IMR-90 (cell line): ENCODE measurements around the gene RABGEF1. TPM values are rescaled to one million over a fixed set of nuclear protein-coding genes. Genes with fewer than 3 reads are reported as not detected.

Experiments
- ATAC-seq: fragments of 200-7000 bp; cut with Tn5 transposase; 2 replicates; pipeline ENCODE4 v1.9.1; 2020; ENCODE audit warnings: low read depth, mild to moderate bottlenecking, moderate library complexity
- BruUV-seq: library from RNA; stranded (reverse); fragments of 400-500 nt; replicated peaks from 2 replicates; lab custom pipeline; 2021; lab: Mats Ljungman, UMichigan
- CTCF ChIA-PET: fragments of 300-600 bp; formaldehyde crosslinking; extraction: SDS; loops from one replicate; lab custom pipeline; 2021; ENCODE audit warnings: antibody characterized with exemption; lab: Yijun Ruan, JAX
- POLR2A ChIA-PET: fragments of 300-600 bp; sonication (Branson Sonifier 250); formaldehyde crosslinking; loops from one replicate; lab custom pipeline; 2022; ENCODE audit warnings: antibody characterized with exemption; ENCODE audit not compliant: unreplicated experiment; lab: Charles Lee
- DNase-seq: peaks from one replicate; pipeline ENCODE4 v3.0.0; 2013
- H2AFZ ChIP-seq: replicated peaks from 2 replicates; pipeline ENCODE3; 2013; ENCODE audit warnings: low read length, mild to moderate bottlenecking; ENCODE audit not compliant: poor library complexity
- H2AK5ac ChIP-seq: 2 replicates; pipeline ENCODE4 v1.6.1; 2013; ENCODE audit warnings: low read depth, low read length, inconsistent platforms
- H2AK9ac ChIP-seq: replicated peaks from 2 replicates; pipeline ENCODE3; 2013; ENCODE audit warnings: mild to moderate bottlenecking, low read depth, low read length, moderate library complexity; ENCODE audit not compliant: poor library complexity
- H2BK120ac ChIP-seq: 2 replicates; pipeline ENCODE4 v1.6.1; 2013; ENCODE audit warnings: low read depth, low read length, inconsistent platforms
- H2BK15ac ChIP-seq: 3 replicates; pipeline ENCODE4 v1.6.1; 2013; ENCODE audit warnings: low read depth, low read length, inconsistent platforms
- H2BK20ac ChIP-seq: 2 replicates; pipeline ENCODE4 v1.6.1; 2013; ENCODE audit warnings: low read depth, mild to moderate bottlenecking, inconsistent platforms, low read length, moderate library complexity
- H2BK5ac ChIP-seq: 2 replicates; pipeline ENCODE4 v1.6.1; 2013; ENCODE audit warnings: mild to moderate bottlenecking, low read depth, low read length, inconsistent platforms; ENCODE audit not compliant: poor library complexity, severe bottlenecking
- H3K14ac ChIP-seq: replicated peaks from 2 replicates; pipeline ENCODE4 v1.6.1; 2013; ENCODE audit warnings: low read depth, low read length, inconsistent platforms
- H3K18ac ChIP-seq: 2 replicates; pipeline ENCODE4 v1.6.1; 2013; ENCODE audit warnings: low read depth, low read length, control low read depth
- H3K23ac ChIP-seq: 2 replicates; pipeline ENCODE4 v1.6.1; 2013; ENCODE audit warnings: low read depth, low read length, inconsistent platforms
- H3K27ac ChIP-seq: 2 replicates; pipeline ENCODE4 v1.5.1; 2013; ENCODE audit warnings: mild to moderate bottlenecking, control low read depth, low read length; ENCODE audit not compliant: insufficient read depth
- H3K27me3 ChIP-seq: 2 replicates; pipeline ENCODE4 v1.6.1; 2013; ENCODE audit warnings: low read length; ENCODE audit not compliant: control insufficient read depth, insufficient read depth
- H3K36me3 ChIP-seq: 2 replicates; pipeline ENCODE4 v1.6.1; 2013; ENCODE audit warnings: low read length, mixed read lengths; ENCODE audit not compliant: control insufficient read depth, insufficient read depth
- H3K4ac ChIP-seq: 2 replicates; pipeline ENCODE4 v1.6.1; 2013; ENCODE audit warnings: low read depth, low read length, inconsistent platforms
- H3K4me1 ChIP-seq: 2 replicates; pipeline ENCODE4 v1.6.1; 2013; ENCODE audit warnings: low read length, mixed read lengths; ENCODE audit not compliant: control insufficient read depth, insufficient read depth
- H3K4me2 ChIP-seq: 2 replicates; pipeline ENCODE4 v1.6.1; 2013; ENCODE audit warnings: low read depth, mild to moderate bottlenecking, control low read depth, low read length, moderate library complexity
- H3K4me3 ChIP-seq: 2 replicates; pipeline ENCODE4 v1.5.1; 2013; ENCODE audit warnings: low read depth, mild to moderate bottlenecking, control low read depth, low read length, moderate library complexity; ENCODE audit not compliant: insufficient read depth
- H3K56ac ChIP-seq: 2 replicates; pipeline ENCODE4 v1.6.1; 2013; ENCODE audit warnings: low read length, inconsistent platforms; ENCODE audit not compliant: insufficient read depth; ENCODE audit errors: extremely low read depth
- H3K79me1 ChIP-seq, 2 experiments: 2 replicates each; pipeline ENCODE4 v1.6.1; 2013; ENCODE audit warnings: low read length in 2 of 2, inconsistent platforms in 1 of 2, low read depth in 1 of 2
- H3K9ac ChIP-seq: 2 replicates; pipeline ENCODE4 v1.6.1; 2013; ENCODE audit warnings: low read depth, low read length, control low read depth
- H3K9me1 ChIP-seq: 2 replicates; pipeline ENCODE4 v1.6.1; 2013; ENCODE audit warnings: low read length, inconsistent platforms; ENCODE audit not compliant: insufficient read depth
- H3K9me3 ChIP-seq: 2 replicates; pipeline ENCODE4 v1.6.1; 2013; ENCODE audit warnings: low read length; ENCODE audit not compliant: control insufficient read depth, insufficient read depth
- H4K20me1 ChIP-seq: 2 replicates; pipeline ENCODE4 v1.6.1; 2013; ENCODE audit warnings: low read length, inconsistent platforms; ENCODE audit not compliant: insufficient read depth
- H4K5ac ChIP-seq: 2 replicates; pipeline ENCODE4 v1.6.1; 2013; ENCODE audit warnings: mild to moderate bottlenecking, low read depth, low read length, control low read depth
- H4K8ac ChIP-seq, 2 experiments: 2 replicates each; pipeline ENCODE4 v1.6.1; 2013; ENCODE audit warnings: low read depth in 2 of 2, low read length in 2 of 2, control low read depth in 1 of 2, inconsistent platforms in 1 of 2
- H4K91ac ChIP-seq: 2 replicates; pipeline ENCODE4 v1.6.1; 2013; ENCODE audit warnings: low read depth, low read length, inconsistent platforms; ENCODE audit not compliant: insufficient read depth
- BHLHE40 ChIP-seq: fragments of 150-350 bp; IDR thresholded peaks from 2 replicates; pipeline ENCODE4 v1.6.1; 2016; ENCODE audit warnings: mild to moderate bottlenecking, low read depth, low read length
- CEBPB ChIP-seq: IDR thresholded peaks from 2 replicates; pipeline ENCODE4 v1.6.1; 2012; ENCODE audit warnings: low read depth, low read length, improper control_type of control experiment
- CHD1 ChIP-seq: IDR thresholded peaks from 2 replicates; pipeline ENCODE4 v1.6.1; 2012; ENCODE audit warnings: low read depth, low read length, improper control_type of control experiment
- FOS ChIP-seq: fragments of 150-350 bp; IDR thresholded peaks from 2 replicates; pipeline ENCODE4 v1.6.1; 2016; ENCODE audit warnings: low read depth, low read length
- WGBS, 2 experiments: methylation state at CpG; one replicate each; pipeline versions ENCODE4 v1.1.5 to v1.1.7; 2013; ENCODE audit warnings: missing lambda C conversion rate in 2 of 2; ENCODE audit not compliant: insufficient read length in 1 of 2; ENCODE audit errors: extremely low coverage in 2 of 2; 5-methylcytosine and 5-hydroxymethylcytosine counted together
- dilution Hi-C: fragments of 300-500 bp; cut with HindIII; formaldehyde crosslinking; loops from one replicate; pipeline ENCODE4 v1.14.3; 2018; ENCODE audit warnings: low sequenced_read_pairs; ENCODE audit not compliant: unreplicated experiment
- in situ Hi-C: fragments of 300-500 bp; cut with MboI; formaldehyde crosslinking; loops from 3 replicates; pipeline ENCODE4 v1.14.3; 2019; ENCODE audit warnings: low sequenced_read_pairs, inconsistent platforms, mixed read lengths
- intact Hi-C: fragments of 100-400 bp; cut with micrococcal nuclease; formaldehyde crosslinking; loops from 2 replicates; pipeline ENCODE4 v1.10.0; 2022
- polyA plus RNA-seq, 3 experiments: library from polyadenylated mRNA; depleted of rRNA; stranded (reverse); fragments of >200 nt; gene quantifications; 2 replicates each; pipeline ENCODE4 v1.2.3, GENCODE V29; 2012; ENCODE audit warnings: low replicate concordance in 1 of 3
- total RNA-seq: library from RNA; depleted of rRNA; stranded (reverse); fragments of >200 nt; gene quantifications from 2 replicates; pipeline ENCODE4 v1.2.3, GENCODE V29; 2012

Gene RABGEF1
- total and polyA plus RNA-seq, 2 of the 4 experiments (the other 2 are of a cell fraction) = 34.9 to 56.6 TPM

- peak overlapping the region; percentile 82 for H2BK20ac ChIP-seq
- CTCF ChIA-PET = no interaction called here
- peak overlapping the region; percentile 53; the same call in 1 of the 2 replicates for H3K4me2 ChIP-seq
- no peak overlapping the region for H2AK9ac ChIP-seq
- H2BK5ac ChIP-seq = peak overlapping the region; percentile 85
- H3K14ac ChIP-seq = no peak overlapping the region
- peak overlapping the region; percentile 74; the same call in 1 of the 3 replicates for H2BK15ac ChIP-seq
- no peak overlapping the region for H3K9ac ChIP-seq
- no peak overlapping the region for H3K4me3 ChIP-seq
- H3K18ac ChIP-seq = peak overlapping the region; percentile 68; the same call in 1 of the 2 replicates
- no peak for TF ChIP-seq CHD1
- TF ChIP-seq BHLHE40 = peak; percentile 13; the same call in 1 of the 2 replicates
- TF ChIP-seq CEBPB = peak; percentile 84
- TF ChIP-seq FOS = peak; percentile 81
- H2BK120ac ChIP-seq = peak overlapping the region; percentile 53
- H3K9me1 ChIP-seq = no peaks in the 10 kb centered on the region
- POLR2A ChIA-PET = no interaction called here
- no peaks in the 10 kb centered on the region for H3K9me3 ChIP-seq
- peak overlapping the region; percentile 84; the same call in 1 of the 2 replicates for H4K5ac ChIP-seq
- H3K4ac ChIP-seq = peak overlapping the region; percentile 74; the same call in 1 of the 2 replicates
- peaks cover 8 to 23% of the 10 kb centered on the region in 2 experiments for H3K79me1 ChIP-seq
- dilution Hi-C loops = no loop called here
- no peak overlapping the region for H2AFZ ChIP-seq
- no peaks in the 10 kb centered on the region for H3K27me3 ChIP-seq
- H3K23ac ChIP-seq = no peak overlapping the region
- in situ Hi-C loops = no loop called here
- H2AK5ac ChIP-seq = no peak overlapping the region
- intact Hi-C loops = no loop called here
- H4K20me1 ChIP-seq = no peaks in the 10 kb centered on the region
- peak overlapping the region in 1 of 2 experiments; percentile 88; a peak in 2 of 4 replicates for H4K8ac ChIP-seq
- WGBS, 2 experiments = 85% methylated on average over 2 of the region's 9 CpGs; no CpG with 5 or more reads in 1 of the 2 experiments
- no peak overlapping the region; the same call in 1 of the 2 replicates for H3K56ac ChIP-seq
- no peaks in the 10 kb centered on the region for H3K36me3 ChIP-seq
- H4K91ac ChIP-seq = peak overlapping the region; percentile 49; the same call in 1 of the 2 replicates
- ATAC-seq = no peak
- peak overlapping the region; percentile 64; the same call in 1 of the 2 replicates for H3K27ac ChIP-seq
- H3K4me1 ChIP-seq = peaks cover 3% of the 10 kb centered on the region; the same call in 1 of the 2 replicates
- DNase-seq = peak; percentile 91
- BruUV-seq = no TSS peak
These were observed 107.6 kb downstream of the RABGEF1 start for GRCh38 chr7:66847879-66848790.
